Keratinocyte (primary cell): ENCODE data around the gene BHMT2. TPM values are rescaled to one million over a fixed set of nuclear protein-coding genes. Genes with fewer than 3 reads are reported as not detected.

ENCODE experiments used
- DNase-seq: peaks from one replicate; pipeline ENCODE4 v3.0.0-alpha.2; 2011; ENCODE audit warnings: low read depth, missing footprints, low spot score
- FAIRE-seq: peaks from 2 replicates; lab custom pipeline; 2011; peaks lifted over from hg19 to GRCh38; lab: Jason Lieb, UNC
- H2AFZ ChIP-seq: 2 replicates; pipeline ENCODE4 v1.6.0; 2012; ENCODE audit warnings: low read length, control low read depth, inconsistent platforms; ENCODE audit not compliant: control insufficient read depth
- H3K27ac ChIP-seq: 2 replicates; pipeline ENCODE4 v1.5.1; 2011; ENCODE audit warnings: low read length; ENCODE audit not compliant: control insufficient read depth, insufficient read depth
- H3K27me3 ChIP-seq: 3 replicates; pipeline ENCODE4 v1.6.0; 2011; ENCODE audit warnings: low read length; ENCODE audit not compliant: control insufficient read depth, insufficient read depth; ENCODE audit errors: extremely low read depth
- H3K36me3 ChIP-seq, 2 experiments: 2 replicates in 1 of 2; 3 replicates in 1 of 2; pipeline ENCODE4 v1.5.1; 2011; ENCODE audit warnings: low read length in 2 of 2, mild to moderate bottlenecking in 1 of 2; ENCODE audit not compliant: control insufficient read depth in 2 of 2, insufficient read depth in 2 of 2; ENCODE audit errors: extremely low read depth in 1 of 2
- H3K4me1 ChIP-seq: 3 replicates; pipeline ENCODE4 v1.5.1; 2011; ENCODE audit warnings: low read length; ENCODE audit not compliant: control insufficient read depth, insufficient read depth; ENCODE audit errors: extremely low read depth
- H3K4me2 ChIP-seq: 3 replicates; pipeline ENCODE4 v1.6.0; 2011; ENCODE audit warnings: low read depth, low read length; ENCODE audit not compliant: control insufficient read depth, insufficient read depth; ENCODE audit errors: extremely low read depth
- H3K4me3 ChIP-seq, 3 experiments: fragments of 200-600 bp in 1 of 3; sonication (generic) in 1 of 3; 2 replicates in 2 of 3; 3 replicates in 1 of 3; pipeline ENCODE4 v1.5.1; 2011 to 2016; ENCODE audit warnings: low read length in 3 of 3, mild to moderate bottlenecking in 3 of 3, control low read depth in 2 of 3, inconsistent platforms in 1 of 3, low read depth in 1 of 3, mixed read lengths in 1 of 3, mixed run types in 1 of 3, moderate library complexity in 1 of 3; ENCODE audit not compliant: control insufficient read depth in 2 of 3, insufficient read depth in 2 of 3; ENCODE audit errors: extremely low read depth in 1 of 3
- H3K79me2 ChIP-seq: 2 replicates; pipeline ENCODE4 v1.6.0; 2012; ENCODE audit warnings: low read length; ENCODE audit not compliant: control insufficient read depth, insufficient read depth
- H3K9ac ChIP-seq: 3 replicates; pipeline ENCODE4 v1.6.0; 2011; ENCODE audit warnings: low read length; ENCODE audit not compliant: control insufficient read depth, insufficient read depth; ENCODE audit errors: extremely low read depth
- H3K9me1 ChIP-seq: 3 replicates; pipeline ENCODE4 v1.6.0; 2011; ENCODE audit warnings: low read length; ENCODE audit not compliant: control insufficient read depth, insufficient read depth; ENCODE audit errors: extremely low read depth
- H3K9me3 ChIP-seq: 2 replicates; pipeline ENCODE4 v1.5.1; 2012; ENCODE audit warnings: low read depth, low read length; ENCODE audit not compliant: control insufficient read depth
- H4K20me1 ChIP-seq: 3 replicates; pipeline ENCODE4 v1.6.0; 2011; ENCODE audit warnings: low read length; ENCODE audit not compliant: control insufficient read depth, insufficient read depth; ENCODE audit errors: extremely low read depth
- EZH2 ChIP-seq: IDR thresholded peaks from one replicate; pipeline ENCODE4 v1.6.1; 2012; ENCODE audit warnings: inconsistent platforms, mild to moderate bottlenecking, low read length, moderate library complexity
- dilution Hi-C: fragments of 300-500 bp; cut with MboI; formaldehyde crosslinking; loops from one replicate; pipeline ENCODE4 v1.7.0; 2020; ENCODE audit warnings: low sequenced_read_pairs; ENCODE audit not compliant: extremely low pct_ligation_motif_present
- polyA plus RNA-seq, 5 experiments: library from polyadenylated mRNA; depleted of rRNA in 3 of 5; stranded (reverse) in 3 of 5; stranded (forward) in 1 of 5; unstranded in 1 of 5; fragments of >200 nt; gene quantifications; 1 replicate in 1 of 5; 2 replicates in 3 of 5; 3 replicates in 1 of 5; pipeline versions ENCODE4 v1.2.1 to v1.2.3, GENCODE V29; 2011 to 2012; ENCODE audit warnings: missing spikeins in 2 of 5, low read depth in 1 of 5, low replicate concordance in 1 of 5
- TF ChIP-seq, protein P1 (sequence below), 3 experiments: IDR thresholded peaks in 1 of 3; conservative IDR thresholded peaks in 1 of 3; optimal IDR thresholded peaks in 1 of 3; 2 replicates in 2 of 3; 3 replicates in 1 of 3; pipeline versions ENCODE3 to v1.5.1; 2011; ENCODE audit warnings: low read length in 3 of 3, mild to moderate bottlenecking in 3 of 3, moderate library complexity in 2 of 3, control low read depth in 1 of 3, inconsistent platforms in 1 of 3; ENCODE audit not compliant: insufficient read depth in 2 of 3; ENCODE audit errors: extremely low read depth in 1 of 3

The BHMT2 gene
- polyA plus RNA-seq, 1 donor (not counting 4 experiments of a cell fraction or from before 2014, with no cell fraction given), result not detected

DNA sequence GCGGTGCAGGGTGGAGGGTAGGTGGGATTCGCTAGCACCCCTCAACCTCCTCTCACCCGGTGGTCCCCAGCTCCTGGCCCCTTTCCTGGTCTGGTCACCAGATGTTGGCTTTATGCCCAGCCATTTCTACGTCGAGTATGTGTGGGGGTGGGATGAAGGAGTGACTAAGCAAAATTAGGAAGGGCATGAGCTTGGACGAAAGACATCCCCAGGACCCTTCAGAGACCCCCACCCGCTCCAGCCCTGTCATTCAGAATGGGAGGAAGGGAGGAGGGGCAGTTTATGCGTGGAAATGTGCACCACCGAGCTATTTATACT is 742 bp downstream of the BHMT2 start:
- no peak for DNase-seq
- Histone ChIP-seq H3K9me1 (no peaks in the 10 kb centered on the region), H3K79me2 (no peaks in the 10 kb centered on the region), H3K9ac (no peak overlapping the region), H4K20me1 (no peaks in the 10 kb centered on the region), H3K4me2 (no peak overlapping the region), H3K27ac (no peak overlapping the region), H3K36me3 (no peaks in the 10 kb centered on the region), H3K4me3 (no peak overlapping the region), H3K4me1 (no peaks in the 10 kb centered on the region), H3K27me3 (peaks cover 7% of the 10 kb centered on the region), H2AFZ (no peak overlapping the region), H3K9me3 (no peaks in the 10 kb centered on the region)
- no peak for FAIRE-seq
- TF ChIP-seq, protein P1, sequence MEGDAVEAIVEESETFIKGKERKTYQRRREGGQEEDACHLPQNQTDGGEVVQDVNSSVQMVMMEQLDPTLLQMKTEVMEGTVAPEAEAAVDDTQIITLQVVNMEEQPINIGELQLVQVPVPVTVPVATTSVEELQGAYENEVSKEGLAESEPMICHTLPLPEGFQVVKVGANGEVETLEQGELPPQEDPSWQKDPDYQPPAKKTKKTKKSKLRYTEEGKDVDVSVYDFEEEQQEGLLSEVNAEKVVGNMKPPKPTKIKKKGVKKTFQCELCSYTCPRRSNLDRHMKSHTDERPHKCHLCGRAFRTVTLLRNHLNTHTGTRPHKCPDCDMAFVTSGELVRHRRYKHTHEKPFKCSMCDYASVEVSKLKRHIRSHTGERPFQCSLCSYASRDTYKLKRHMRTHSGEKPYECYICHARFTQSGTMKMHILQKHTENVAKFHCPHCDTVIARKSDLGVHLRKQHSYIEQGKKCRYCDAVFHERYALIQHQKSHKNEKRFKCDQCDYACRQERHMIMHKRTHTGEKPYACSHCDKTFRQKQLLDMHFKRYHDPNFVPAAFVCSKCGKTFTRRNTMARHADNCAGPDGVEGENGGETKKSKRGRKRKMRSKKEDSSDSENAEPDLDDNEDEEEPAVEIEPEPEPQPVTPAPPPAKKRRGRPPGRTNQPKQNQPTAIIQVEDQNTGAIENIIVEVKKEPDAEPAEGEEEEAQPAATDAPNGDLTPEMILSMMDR (optimal IDR thresholded peaks at IDR 0.05 in 1 of 3, IDR thresholded peaks at IDR 0.05 in 1 of 3, conservative IDR thresholded peaks at IDR 0.05 in 1 of 3; ENCODE audit: extremely low read depth in 1 of 3, insufficient read depth in 2 of 3, low read length in 3 of 3), result no peak
- no peak for TF ChIP-seq EZH2
- dilution Hi-C loops, result no loop called here

DNA sequence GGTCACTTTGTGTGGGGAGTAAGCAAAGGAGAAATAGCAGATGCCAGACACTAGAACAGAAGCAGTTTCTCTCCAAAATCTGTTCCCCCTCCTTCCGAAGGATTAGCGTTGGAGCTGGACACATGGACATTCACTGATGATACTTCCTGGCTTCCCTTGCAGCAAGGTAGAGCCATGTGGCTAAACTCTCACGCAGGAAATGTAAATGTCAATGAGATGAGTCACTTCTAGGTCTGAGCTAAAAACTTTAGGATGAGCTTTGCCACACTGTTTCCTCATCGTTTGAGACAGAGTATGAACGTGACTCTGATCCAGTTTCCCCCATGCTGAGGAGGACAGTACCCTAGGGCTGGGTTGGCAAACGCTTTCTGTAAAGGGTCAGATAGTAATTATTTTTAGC is 5.1 kb downstream of the BHMT2 start:
- Histone ChIP-seq H3K9me3 (no peaks in the 10 kb centered on the region), H3K4me2 (no peak overlapping the region), H4K20me1 (no peaks in the 10 kb centered on the region), H3K4me1 (no peaks in the 10 kb centered on the region), H3K4me3 (no peak overlapping the region), H3K79me2 (no peaks in the 10 kb centered on the region), H2AFZ (no peak overlapping the region), H3K36me3 (no peaks in the 10 kb centered on the region), H3K9me1 (no peaks in the 10 kb centered on the region), H3K9ac (no peak overlapping the region), H3K27ac (no peak overlapping the region), H3K27me3 (peaks cover 10% of the 10 kb centered on the region)
- TF ChIP-seq, protein P1 (optimal IDR thresholded peaks at IDR 0.05 in 1 of 3, IDR thresholded peaks at IDR 0.05 in 1 of 3, conservative IDR thresholded peaks at IDR 0.05 in 1 of 3; ENCODE audit: extremely low read depth in 1 of 3, insufficient read depth in 2 of 3, low read length in 3 of 3), result no peak
- no peak for TF ChIP-seq EZH2
- FAIRE-seq (peak; percentile 85), DNase-seq (no peak)
- dilution Hi-C loops, result no loop called here
